HEK293 (cell line): Measurements from ENCODE around the gene TMEM130.

Source experiments
- CTCF ChIA-PET: fragments of 350-600 bp; formaldehyde crosslinking; extraction: SDS; loops from one replicate; lab custom pipeline; 2021; ENCODE audit warnings: antibody characterized with exemption; lab: Yijun Ruan, JAX
- POLR2A ChIA-PET: fragments of 300-600 bp; formaldehyde crosslinking; extraction: SDS; loops from one replicate; lab custom pipeline; 2020; ENCODE audit warnings: antibody characterized with exemption, inconsistent platforms; lab: Yijun Ruan, JAX
- H3K27ac ChIP-seq: fragments of 200-500 bp; sonication (Bioruptor generic); 2 replicates; pipeline ENCODE4 v1.5.1; 2014; ENCODE audit warnings: low read depth, low read length, control low read depth, inconsistent platforms; ENCODE audit errors: extremely low read depth
- H3K36me3 ChIP-seq, 2 experiments: fragments of 200-500 bp in 1 of 2; sonication (Bioruptor generic) in 1 of 2; 1 replicate in 1 of 2; 2 replicates in 1 of 2; pipeline ENCODE4 v1.5.1; 2014 to 2017; ENCODE audit warnings: inconsistent platforms in 2 of 2, low read length in 2 of 2; ENCODE audit not compliant: control insufficient read depth in 2 of 2, insufficient read depth in 1 of 2
- H3K4me1 ChIP-seq: fragments of 200-500 bp; sonication (Bioruptor generic); 2 replicates; pipeline ENCODE4 v1.5.1; 2014; ENCODE audit warnings: mild to moderate bottlenecking, low read length, inconsistent platforms; ENCODE audit not compliant: control insufficient read depth, insufficient read depth
- H3K4me3 ChIP-seq: 2 replicates; pipeline ENCODE4 v1.5.1; 2011; ENCODE audit warnings: low read depth, mild to moderate bottlenecking, control low read depth, low read length, moderate library complexity
- H3K9me3 ChIP-seq: fragments of 200-500 bp; sonication (Bioruptor generic); 2 replicates; pipeline ENCODE4 v1.5.1; 2014; ENCODE audit warnings: low read depth, low read length, inconsistent platforms; ENCODE audit not compliant: control insufficient read depth, insufficient read depth
- BCL11A ChIP-seq: fragments of 450-650 bp; formaldehyde crosslinking; IDR thresholded peaks from 2 replicates; pipeline ENCODE4 v1.5.1; 2016; ENCODE audit warnings: low read depth, missing biosample characterization, missing genetic modification characterization
- HOXA7 ChIP-seq: sonication (generic); formaldehyde crosslinking; IDR thresholded peaks from 2 replicates; pipeline ENCODE4 v1.8.1; 2022; ENCODE audit warnings: missing genetic modification reagents, borderline replicate concordance
- HOXC10 ChIP-seq: sonication (generic); formaldehyde crosslinking; IDR thresholded peaks from 2 replicates; pipeline ENCODE4 v1.8.1; 2023; ENCODE audit warnings: mild to moderate bottlenecking, missing genetic modification reagents
- MEIS1 ChIP-seq: sonication (generic); formaldehyde crosslinking; IDR thresholded peaks from 2 replicates; pipeline ENCODE4 v1.8.1; 2022; ENCODE audit warnings: missing genetic modification reagents, mild to moderate bottlenecking, borderline replicate concordance
- SETDB1 ChIP-seq: IDR thresholded peaks from one replicate; pipeline ENCODE4 v1.6.1; 2017; ENCODE audit warnings: mild to moderate bottlenecking, low read length, moderate library complexity, mixed read lengths; ENCODE audit not compliant: insufficient read length
- TCF7L2 ChIP-seq: IDR thresholded peaks from 2 replicates; pipeline ENCODE4 v1.6.1; 2011; ENCODE audit warnings: low read depth, mild to moderate bottlenecking, inconsistent platforms, low read length, moderate library complexity, borderline replicate concordance
- YY2 ChIP-seq: fragments of 450-650 bp; formaldehyde crosslinking; IDR thresholded peaks from 2 replicates; pipeline ENCODE4 v1.5.1; 2016; ENCODE audit warnings: missing biosample characterization, missing genetic modification characterization
- ZEB2 ChIP-seq: fragments of 450-650 bp; formaldehyde crosslinking; IDR thresholded peaks from 2 replicates; pipeline ENCODE4 v1.5.1; 2016; ENCODE audit warnings: missing biosample characterization, missing genetic modification characterization
- ZFP3 ChIP-seq: fragments of 450-650 bp; formaldehyde crosslinking; IDR thresholded peaks from 2 replicates; pipeline ENCODE4 v1.5.1; 2016; ENCODE audit warnings: low read depth, missing biosample characterization, missing genetic modification characterization
- ZNF24 ChIP-seq: fragments of 450-650 bp; formaldehyde crosslinking; IDR thresholded peaks from 2 replicates; pipeline ENCODE4 v1.5.1; 2016; ENCODE audit warnings: missing biosample characterization, missing genetic modification characterization
- ZNF366 ChIP-seq: fragments of 450-650 bp; formaldehyde crosslinking; conservative IDR thresholded peaks from 2 replicates; pipeline ENCODE4 v1.5.1; 2016; ENCODE audit warnings: missing biosample characterization, missing genetic modification characterization
- ZNF394 ChIP-seq: fragments of 450-650 bp; formaldehyde crosslinking; IDR thresholded peaks from 2 replicates; pipeline ENCODE4 v1.5.1; 2016; ENCODE audit warnings: missing biosample characterization, missing genetic modification characterization, mild to moderate bottlenecking, moderate library complexity, borderline replicate concordance
- ZNF423 ChIP-seq: fragments of 450-650 bp; formaldehyde crosslinking; IDR thresholded peaks from 2 replicates; pipeline ENCODE4 v1.5.1; 2016; ENCODE audit warnings: missing biosample characterization, missing genetic modification characterization
- ZNF426 ChIP-seq: fragments of 450-650 bp; formaldehyde crosslinking; IDR thresholded peaks from 2 replicates; pipeline ENCODE4 v1.5.1; 2017; ENCODE audit warnings: missing biosample characterization, missing genetic modification characterization, mild to moderate bottlenecking, inconsistent platforms, moderate library complexity
- ZNF549 ChIP-seq: fragments of 450-650 bp; IDR thresholded peaks from 2 replicates; pipeline ENCODE4 v1.5.1; 2018; ENCODE audit warnings: missing biosample characterization, missing genetic modification characterization, mild to moderate bottlenecking, inconsistent platforms, moderate library complexity
- ZNF561 ChIP-seq: fragments of 450-650 bp; IDR thresholded peaks from 2 replicates; pipeline ENCODE4 v1.5.1; 2018; ENCODE audit warnings: missing biosample characterization, missing genetic modification characterization, borderline replicate concordance
- ZNF670 ChIP-seq: fragments of 450-650 bp; formaldehyde crosslinking; IDR thresholded peaks from 2 replicates; pipeline ENCODE4 v1.5.1; 2016; ENCODE audit warnings: missing biosample characterization, missing genetic modification characterization, low read depth
- ZXDB ChIP-seq: fragments of 450-650 bp; formaldehyde crosslinking; IDR thresholded peaks from 2 replicates; pipeline ENCODE4 v1.5.1; 2016; ENCODE audit warnings: missing biosample characterization, missing genetic modification characterization
- TF ChIP-seq, protein P1 (sequence below): fragments of 450-650 bp; formaldehyde crosslinking; IDR thresholded peaks from 2 replicates; pipeline ENCODE4 v1.5.1; 2017; ENCODE audit warnings: missing biosample characterization, missing genetic modification characterization
- TF ChIP-seq, protein P2 (sequence below): fragments of 450-650 bp; formaldehyde crosslinking; IDR thresholded peaks from 2 replicates; pipeline ENCODE4 v1.5.1; 2017; ENCODE audit warnings: missing biosample characterization, missing genetic modification characterization
- TF ChIP-seq, protein P3 (sequence below): fragments of 450-650 bp; formaldehyde crosslinking; IDR thresholded peaks from 2 replicates; pipeline ENCODE4 v1.5.1; 2016; ENCODE audit warnings: missing biosample characterization, missing genetic modification characterization, borderline replicate concordance
- TF ChIP-seq, protein P4 (sequence below): fragments of 450-650 bp; formaldehyde crosslinking; IDR thresholded peaks from 2 replicates; pipeline ENCODE4 v1.5.1; 2016; ENCODE audit warnings: missing biosample characterization, missing genetic modification characterization

TMEM130 gene

DNA sequence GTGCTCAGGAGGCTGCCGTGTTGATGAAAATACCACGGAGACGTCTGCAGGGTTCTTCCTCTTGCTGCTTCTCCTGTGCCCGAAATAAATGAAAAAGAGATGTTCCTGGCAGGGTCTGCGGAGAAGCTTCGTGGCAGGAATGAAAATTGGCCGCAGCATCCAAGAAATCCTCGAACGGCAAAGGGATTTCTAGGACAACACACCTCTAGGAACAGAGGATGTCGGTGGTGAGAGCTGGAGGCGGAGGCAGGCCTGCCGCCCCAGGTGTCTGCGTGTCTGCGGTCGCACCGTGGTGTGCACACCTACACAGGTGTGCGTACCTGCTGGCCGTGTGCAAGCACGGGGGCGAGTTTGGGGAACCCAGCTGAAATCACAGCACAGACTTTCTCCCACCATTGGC lies 43.4 kb downstream of the TMEM130 start:
- H3K27ac ChIP-seq: no peak overlapping the region
- H3K4me1 ChIP-seq: no peaks in the 10 kb centered on the region
- H3K4me3 ChIP-seq: no peak overlapping the region
- TF ChIP-seq MEIS1 (CRISPR knock-in tag) (no peak), ZXDB (tag by site-specific recombination) (no peak), ZNF549 (tag by site-specific recombination) (no peak), HOXC10 (CRISPR knock-in tag) (no peak), ZNF394 (tag by site-specific recombination) (no peak)
- TF ChIP-seq, protein P1, sequence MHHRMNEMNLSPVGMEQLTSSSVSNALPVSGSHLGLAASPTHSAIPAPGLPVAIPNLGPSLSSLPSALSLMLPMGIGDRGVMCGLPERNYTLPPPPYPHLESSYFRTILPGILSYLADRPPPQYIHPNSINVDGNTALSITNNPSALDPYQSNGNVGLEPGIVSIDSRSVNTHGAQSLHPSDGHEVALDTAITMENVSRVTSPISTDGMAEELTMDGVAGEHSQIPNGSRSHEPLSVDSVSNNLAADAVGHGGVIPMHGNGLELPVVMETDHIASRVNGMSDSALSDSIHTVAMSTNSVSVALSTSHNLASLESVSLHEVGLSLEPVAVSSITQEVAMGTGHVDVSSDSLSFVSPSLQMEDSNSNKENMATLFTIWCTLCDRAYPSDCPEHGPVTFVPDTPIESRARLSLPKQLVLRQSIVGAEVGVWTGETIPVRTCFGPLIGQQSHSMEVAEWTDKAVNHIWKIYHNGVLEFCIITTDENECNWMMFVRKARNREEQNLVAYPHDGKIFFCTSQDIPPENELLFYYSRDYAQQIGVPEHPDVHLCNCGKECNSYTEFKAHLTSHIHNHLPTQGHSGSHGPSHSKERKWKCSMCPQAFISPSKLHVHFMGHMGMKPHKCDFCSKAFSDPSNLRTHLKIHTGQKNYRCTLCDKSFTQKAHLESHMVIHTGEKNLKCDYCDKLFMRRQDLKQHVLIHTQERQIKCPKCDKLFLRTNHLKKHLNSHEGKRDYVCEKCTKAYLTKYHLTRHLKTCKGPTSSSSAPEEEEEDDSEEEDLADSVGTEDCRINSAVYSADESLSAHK (tag by site-specific recombination): no peak
- no peaks in the 10 kb centered on the region for H3K36me3 ChIP-seq
- ChIA-PET CTCF (interaction anchor here (0.7 kb wide), 1 partner anchor 15 kb away, joined by 3 read pairs; no protein-coding TSS in a partner anchor), POLR2A (no interaction called here)
- no peaks in the 10 kb centered on the region for H3K9me3 ChIP-seq

DNA sequence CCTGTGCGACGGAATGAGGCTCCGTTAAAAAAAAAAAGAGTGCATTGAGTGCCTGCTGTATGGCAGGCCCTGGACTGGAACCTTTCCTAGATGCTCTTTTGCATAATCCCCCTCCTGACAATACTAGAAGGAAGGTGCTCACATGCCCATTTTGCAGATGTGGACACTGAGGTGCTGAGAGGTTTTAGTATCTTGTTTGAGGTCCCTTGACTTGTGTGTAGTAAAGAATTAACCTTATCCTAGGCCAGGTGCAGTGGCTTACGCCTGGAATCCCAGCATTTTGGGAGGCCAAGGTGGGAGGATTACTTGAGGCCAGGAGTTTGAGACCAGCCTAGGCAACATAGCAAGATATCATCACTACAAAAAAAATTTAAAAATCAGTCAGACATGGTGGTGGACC lies 46.6 kb downstream of the TMEM130 start:
- TF ChIP-seq ZNF426 (tag by site-specific recombination) (no peak), ZNF670 (no peak), ZNF366 (tag by site-specific recombination) (no peak), MEIS1 (CRISPR knock-in tag) (no peak), ZFP3 (tag by site-specific recombination) (no peak), ZNF423 (tag by site-specific recombination) (no peak), ZEB2 (tag by site-specific recombination) (no peak), YY2 (no peak), BCL11A (tag by site-specific recombination) (no peak), HOXA7 (CRISPR knock-in tag) (no peak), ZNF24 (no peak), SETDB1 (no peak), ZNF561 (tag by site-specific recombination) (no peak), TCF7L2 (no peak)
- TF ChIP-seq, protein P2, sequence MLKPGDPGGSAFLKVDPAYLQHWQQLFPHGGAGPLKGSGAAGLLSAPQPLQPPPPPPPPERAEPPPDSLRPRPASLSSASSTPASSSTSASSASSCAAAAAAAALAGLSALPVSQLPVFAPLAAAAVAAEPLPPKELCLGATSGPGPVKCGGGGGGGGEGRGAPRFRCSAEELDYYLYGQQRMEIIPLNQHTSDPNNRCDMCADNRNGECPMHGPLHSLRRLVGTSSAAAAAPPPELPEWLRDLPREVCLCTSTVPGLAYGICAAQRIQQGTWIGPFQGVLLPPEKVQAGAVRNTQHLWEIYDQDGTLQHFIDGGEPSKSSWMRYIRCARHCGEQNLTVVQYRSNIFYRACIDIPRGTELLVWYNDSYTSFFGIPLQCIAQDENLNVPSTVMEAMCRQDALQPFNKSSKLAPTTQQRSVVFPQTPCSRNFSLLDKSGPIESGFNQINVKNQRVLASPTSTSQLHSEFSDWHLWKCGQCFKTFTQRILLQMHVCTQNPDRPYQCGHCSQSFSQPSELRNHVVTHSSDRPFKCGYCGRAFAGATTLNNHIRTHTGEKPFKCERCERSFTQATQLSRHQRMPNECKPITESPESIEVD (tag by site-specific recombination): no peak
- TF ChIP-seq, protein P3, sequence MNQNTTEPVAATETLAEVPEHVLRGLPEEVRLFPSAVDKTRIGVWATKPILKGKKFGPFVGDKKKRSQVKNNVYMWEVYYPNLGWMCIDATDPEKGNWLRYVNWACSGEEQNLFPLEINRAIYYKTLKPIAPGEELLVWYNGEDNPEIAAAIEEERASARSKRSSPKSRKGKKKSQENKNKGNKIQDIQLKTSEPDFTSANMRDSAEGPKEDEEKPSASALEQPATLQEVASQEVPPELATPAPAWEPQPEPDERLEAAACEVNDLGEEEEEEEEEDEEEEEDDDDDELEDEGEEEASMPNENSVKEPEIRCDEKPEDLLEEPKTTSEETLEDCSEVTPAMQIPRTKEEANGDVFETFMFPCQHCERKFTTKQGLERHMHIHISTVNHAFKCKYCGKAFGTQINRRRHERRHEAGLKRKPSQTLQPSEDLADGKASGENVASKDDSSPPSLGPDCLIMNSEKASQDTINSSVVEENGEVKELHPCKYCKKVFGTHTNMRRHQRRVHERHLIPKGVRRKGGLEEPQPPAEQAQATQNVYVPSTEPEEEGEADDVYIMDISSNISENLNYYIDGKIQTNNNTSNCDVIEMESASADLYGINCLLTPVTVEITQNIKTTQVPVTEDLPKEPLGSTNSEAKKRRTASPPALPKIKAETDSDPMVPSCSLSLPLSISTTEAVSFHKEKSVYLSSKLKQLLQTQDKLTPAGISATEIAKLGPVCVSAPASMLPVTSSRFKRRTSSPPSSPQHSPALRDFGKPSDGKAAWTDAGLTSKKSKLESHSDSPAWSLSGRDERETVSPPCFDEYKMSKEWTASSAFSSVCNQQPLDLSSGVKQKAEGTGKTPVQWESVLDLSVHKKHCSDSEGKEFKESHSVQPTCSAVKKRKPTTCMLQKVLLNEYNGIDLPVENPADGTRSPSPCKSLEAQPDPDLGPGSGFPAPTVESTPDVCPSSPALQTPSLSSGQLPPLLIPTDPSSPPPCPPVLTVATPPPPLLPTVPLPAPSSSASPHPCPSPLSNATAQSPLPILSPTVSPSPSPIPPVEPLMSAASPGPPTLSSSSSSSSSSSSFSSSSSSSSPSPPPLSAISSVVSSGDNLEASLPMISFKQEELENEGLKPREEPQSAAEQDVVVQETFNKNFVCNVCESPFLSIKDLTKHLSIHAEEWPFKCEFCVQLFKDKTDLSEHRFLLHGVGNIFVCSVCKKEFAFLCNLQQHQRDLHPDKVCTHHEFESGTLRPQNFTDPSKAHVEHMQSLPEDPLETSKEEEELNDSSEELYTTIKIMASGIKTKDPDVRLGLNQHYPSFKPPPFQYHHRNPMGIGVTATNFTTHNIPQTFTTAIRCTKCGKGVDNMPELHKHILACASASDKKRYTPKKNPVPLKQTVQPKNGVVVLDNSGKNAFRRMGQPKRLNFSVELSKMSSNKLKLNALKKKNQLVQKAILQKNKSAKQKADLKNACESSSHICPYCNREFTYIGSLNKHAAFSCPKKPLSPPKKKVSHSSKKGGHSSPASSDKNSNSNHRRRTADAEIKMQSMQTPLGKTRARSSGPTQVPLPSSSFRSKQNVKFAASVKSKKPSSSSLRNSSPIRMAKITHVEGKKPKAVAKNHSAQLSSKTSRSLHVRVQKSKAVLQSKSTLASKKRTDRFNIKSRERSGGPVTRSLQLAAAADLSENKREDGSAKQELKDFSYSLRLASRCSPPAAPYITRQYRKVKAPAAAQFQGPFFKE (tag by site-specific recombination): no peak
- TF ChIP-seq, protein P4, sequence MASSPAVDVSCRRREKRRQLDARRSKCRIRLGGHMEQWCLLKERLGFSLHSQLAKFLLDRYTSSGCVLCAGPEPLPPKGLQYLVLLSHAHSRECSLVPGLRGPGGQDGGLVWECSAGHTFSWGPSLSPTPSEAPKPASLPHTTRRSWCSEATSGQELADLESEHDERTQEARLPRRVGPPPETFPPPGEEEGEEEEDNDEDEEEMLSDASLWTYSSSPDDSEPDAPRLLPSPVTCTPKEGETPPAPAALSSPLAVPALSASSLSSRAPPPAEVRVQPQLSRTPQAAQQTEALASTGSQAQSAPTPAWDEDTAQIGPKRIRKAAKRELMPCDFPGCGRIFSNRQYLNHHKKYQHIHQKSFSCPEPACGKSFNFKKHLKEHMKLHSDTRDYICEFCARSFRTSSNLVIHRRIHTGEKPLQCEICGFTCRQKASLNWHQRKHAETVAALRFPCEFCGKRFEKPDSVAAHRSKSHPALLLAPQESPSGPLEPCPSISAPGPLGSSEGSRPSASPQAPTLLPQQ (tag by site-specific recombination): no peak
- H3K4me1 ChIP-seq: no peaks in the 10 kb centered on the region
- H3K27ac ChIP-seq: no peak overlapping the region
- H3K36me3 ChIP-seq: no peaks in the 10 kb centered on the region
- ChIA-PET CTCF (interaction anchor here (1.3 to 2.7 kb wide), 4 partner anchors 9 to 529 kb away, joined by 4 to 15 read pairs (median 10); no protein-coding TSS in a partner anchor), POLR2A (no interaction called here)
- H3K9me3 ChIP-seq: no peaks in the 10 kb centered on the region
- no peak overlapping the region for H3K4me3 ChIP-seq
